CD4-positive, alpha-beta memory T cell (primary cell): ENCODE data around the gene FAM25A. TPM values are rescaled to one million over a fixed set of nuclear protein-coding genes. Genes with fewer than 3 reads are reported as not detected.

Experiments used
- CTCF ChIA-PET: fragments of 350-600 bp; sonication (Branson Sonifier 250); formaldehyde crosslinking; loops from one replicate; lab custom pipeline; 2021; ENCODE audit warnings: inconsistent platforms; ENCODE audit not compliant: partially characterized antibody; lab: Charles Lee
- POLR2A ChIA-PET: fragments of 350-600 bp; sonication (Branson Sonifier 250); formaldehyde crosslinking; loops from one replicate; lab custom pipeline; 2021; ENCODE audit not compliant: partially characterized antibody; lab: Charles Lee
- DNase-seq, 5 donors: peaks; one replicate each; pipeline versions ENCODE4 v3.0.0 to v3.0.0-alpha.2; 2020 to 2022; ENCODE audit warnings: mixed read lengths in 1 of 5
- H3K27ac ChIP-seq: one replicate; pipeline ENCODE4 v1.7.0; 2013; ENCODE audit warnings: low read depth, low read length
- H3K27me3 ChIP-seq: 2 replicates; pipeline ENCODE4 v1.7.0; 2013; ENCODE audit warnings: mild to moderate bottlenecking, low read length, moderate library complexity; ENCODE audit not compliant: insufficient read depth
- H3K36me3 ChIP-seq: 2 replicates; pipeline ENCODE4 v1.7.0; 2013; ENCODE audit warnings: mild to moderate bottlenecking, low read length, moderate library complexity; ENCODE audit not compliant: insufficient read depth
- H3K4me1 ChIP-seq: 2 replicates; pipeline ENCODE4 v1.7.0; 2013; ENCODE audit warnings: mild to moderate bottlenecking, low read length, moderate library complexity; ENCODE audit not compliant: insufficient read depth
- H3K4me3 ChIP-seq, 2 donors: one replicate each; pipeline ENCODE4 v1.7.0; 2013; ENCODE audit warnings: low read length in 2 of 2, mild to moderate bottlenecking in 1 of 2
- H3K9me3 ChIP-seq, 2 donors: one replicate each; pipeline ENCODE4 v1.7.0; 2013; ENCODE audit warnings: low read length in 2 of 2, control low read depth in 1 of 2; ENCODE audit not compliant: control insufficient read depth in 1 of 2
- H3K27ac Mint-ChIP-seq, 7 donors: one replicate each; pipeline ENCODE4 v1.8.0; 2020 to 2021; ENCODE audit warnings: mixed read lengths in 7 of 7, mild to moderate bottlenecking in 6 of 7, inconsistent platforms in 3 of 7, moderate library complexity in 3 of 7
- H3K27me3 Mint-ChIP-seq, 2 donors: one replicate each; pipeline ENCODE4 v1.8.0; 2020 to 2021; ENCODE audit warnings: mixed read lengths in 2 of 2
- H3K36me3 Mint-ChIP-seq, 2 donors: one replicate each; pipeline ENCODE4 v1.8.0; 2020 to 2021; ENCODE audit warnings: mixed read lengths in 2 of 2, inconsistent platforms in 1 of 2, mild to moderate bottlenecking in 1 of 2
- H3K4me1 Mint-ChIP-seq, 4 donors: one replicate each; pipeline ENCODE4 v1.8.0; 2020 to 2021; ENCODE audit warnings: mixed read lengths in 4 of 4, mild to moderate bottlenecking in 1 of 4
- H3K4me3 Mint-ChIP-seq, 8 donors: one replicate each; pipeline ENCODE4 v1.8.0; 2020 to 2021; ENCODE audit warnings: mixed read lengths in 8 of 8, mild to moderate bottlenecking in 7 of 8, moderate library complexity in 6 of 8, inconsistent platforms in 3 of 8
- H3K9me3 Mint-ChIP-seq, 8 donors: one replicate each; pipeline ENCODE4 v1.8.0; 2020 to 2021; ENCODE audit warnings: mixed read lengths in 8 of 8, mild to moderate bottlenecking in 5 of 8, inconsistent platforms in 3 of 8, moderate library complexity in 1 of 8
- intact Hi-C: fragments of 100-400 bp; cut with micrococcal nuclease; formaldehyde crosslinking; loops from one replicate; pipeline ENCODE4 v1.15.1; 2023
- polyA plus RNA-seq, 2 donors: library from polyadenylated mRNA; unstranded; fragments of 300-500 nt; fragmentation: Illumina TruSeq; gene quantifications; one replicate each; pipeline ENCODE4 v1.2.3, GENCODE V29; 2021
- total RNA-seq, 2 experiments: library from RNA; stranded (reverse); gene quantifications; one replicate each; pipeline ENCODE4 v1.2.3, GENCODE V29; 2021

FAM25A gene
- total and polyA plus RNA-seq, 4 experiments from 2014 or later: not detected

DNA sequence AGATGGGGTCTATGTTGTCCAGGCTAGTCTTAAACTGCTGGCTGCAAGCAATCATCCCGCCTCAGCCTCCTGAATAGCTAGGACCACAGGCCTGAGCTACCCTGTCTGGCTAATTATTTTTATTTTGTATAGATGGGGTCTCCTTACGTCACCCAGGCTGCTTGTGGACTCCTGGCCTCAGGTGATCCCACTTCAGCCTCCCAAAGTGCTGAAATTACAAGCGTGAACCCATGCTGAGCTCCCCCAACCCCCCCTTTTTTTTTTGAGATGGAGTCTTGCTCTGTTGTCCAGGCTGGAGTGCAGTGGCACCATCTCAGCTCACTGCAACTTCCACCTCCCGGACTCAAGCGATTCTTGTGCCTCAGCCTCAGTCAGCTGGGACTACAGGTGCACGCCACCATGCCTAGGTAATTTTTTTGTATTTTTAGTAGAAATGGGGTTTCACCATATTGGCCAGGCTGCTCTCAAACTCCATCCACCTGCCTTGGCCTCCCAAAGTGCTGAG, 25.4 kb downstream of the FAM25A start:
- ChIA-PET POLR2A (no interaction called here), CTCF (no interaction called here)
- H3K36me3 Mint-ChIP-seq: peaks cover 33 to 42% of the 10 kb centered on the region in 2 donors
- Histone ChIP-seq H3K4me3 (no peak overlapping the region), H3K27me3 (no peaks in the 10 kb centered on the region), H3K9me3 (no peaks in the 10 kb centered on the region), H3K36me3 (peaks cover 10% of the 10 kb centered on the region), H3K4me1 (no peaks in the 10 kb centered on the region), H3K27ac (no peak overlapping the region)
- no peak overlapping the region for H3K27ac Mint-ChIP-seq
- H3K9me3 Mint-ChIP-seq: peaks cover 0 to 2% (median 0%) of the 10 kb centered on the region in 8 donors
- no peaks in the 10 kb centered on the region for H3K27me3 Mint-ChIP-seq
- DNase-seq: no peak
- intact Hi-C loops: no loop called here
- H3K4me3 Mint-ChIP-seq: no peak overlapping the region
- H3K4me1 Mint-ChIP-seq: no peaks in the 10 kb centered on the region

DNA sequence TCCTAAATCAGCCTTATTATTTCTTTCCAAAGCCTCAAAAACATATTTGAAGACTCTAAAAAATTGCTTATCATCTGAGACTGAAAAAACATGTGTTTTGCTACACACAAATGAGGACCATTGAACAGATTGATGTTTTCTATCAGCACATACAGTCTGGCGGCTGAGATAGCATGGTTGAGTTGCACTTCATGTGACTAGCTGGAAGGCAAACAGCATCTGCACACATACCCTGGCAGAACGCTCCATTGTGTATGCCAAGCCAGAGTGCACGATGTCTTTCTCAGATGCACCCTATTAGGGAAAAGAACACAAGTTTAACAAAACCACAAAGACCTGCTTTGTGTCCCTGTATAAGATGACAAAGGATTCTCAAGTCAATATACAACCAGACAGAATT, 33.0 kb downstream of the FAM25A start:
- POLR2A ChIA-PET: interaction anchor here (0.6 kb wide), 1 partner anchor 202 kb away, joined by 3 read pairs; no protein-coding TSS in a partner anchor
- peaks cover 0 to 2% (median 0%) of the 10 kb centered on the region in 8 donors for H3K9me3 Mint-ChIP-seq
- no peaks in the 10 kb centered on the region for H3K4me1 Mint-ChIP-seq
- no peak overlapping the region for H3K27ac ChIP-seq
- no peaks in the 10 kb centered on the region for H3K9me3 ChIP-seq
- H3K4me1 ChIP-seq: no peaks in the 10 kb centered on the region
- H3K36me3 Mint-ChIP-seq: peaks cover 29 to 45% of the 10 kb centered on the region in 2 donors
- CTCF ChIA-PET: no interaction called here
- H3K27ac Mint-ChIP-seq: no peak overlapping the region
- H3K36me3 ChIP-seq: peaks cover 55% of the 10 kb centered on the region
- H3K27me3 ChIP-seq: no peaks in the 10 kb centered on the region
- DNase-seq: no peak
- intact Hi-C loops: loop anchor here (5.0 kb wide), 1 partner anchor 116 kb away; no protein-coding TSS in a partner anchor
- no peak overlapping the region for H3K4me3 ChIP-seq
- H3K4me3 Mint-ChIP-seq: no peak overlapping the region
- no peaks in the 10 kb centered on the region for H3K27me3 Mint-ChIP-seq

GRCh38 chr10:87053577-87054181, 33.6 kb downstream of the FAM25A start:
- Mint-ChIP-seq H3K9me3 (peaks cover 0 to 2% (median 0%) of the 10 kb centered on the region in 8 donors), H3K4me1 (no peaks in the 10 kb centered on the region), H3K4me3 (no peak overlapping the region), H3K27ac (peak overlapping the region in 1 of 7 donors; percentile 47), H3K27me3 (no peaks in the 10 kb centered on the region), H3K36me3 (peaks cover 31 to 47% of the 10 kb centered on the region in 2 donors)
- no peaks in the 10 kb centered on the region for H3K4me1 ChIP-seq
- H3K27ac ChIP-seq: no peak overlapping the region
- CTCF ChIA-PET: no interaction called here
- POLR2A ChIA-PET: interaction anchor here (0.6 kb wide), 1 partner anchor 203 kb away, joined by 3 read pairs; no protein-coding TSS in a partner anchor
- H3K9me3 ChIP-seq: no peaks in the 10 kb centered on the region
- H3K4me3 ChIP-seq: no peak overlapping the region
- H3K27me3 ChIP-seq: no peaks in the 10 kb centered on the region
- H3K36me3 ChIP-seq: peaks cover 60% of the 10 kb centered on the region
- intact Hi-C loops: loop anchor here (5.0 kb wide), 1 partner anchor 116 kb away; no protein-coding TSS in a partner anchor
- no peak for DNase-seq

- ChIA-PET CTCF (interaction anchor here (0.6 kb wide), 1 partner anchor 53 kb away, joined by 3 read pairs; no protein-coding TSS in a partner anchor), POLR2A (no interaction called here)
- Mint-ChIP-seq H3K36me3 (peaks cover 32 to 48% of the 10 kb centered on the region in 2 donors), H3K9me3 (peaks cover 0 to 2% (median 0%) of the 10 kb centered on the region in 8 donors), H3K27me3 (no peaks in the 10 kb centered on the region), H3K27ac (no peak overlapping the region), H3K4me3 (no peak overlapping the region), H3K4me1 (no peaks in the 10 kb centered on the region)
- Histone ChIP-seq H3K27ac (no peak overlapping the region), H3K27me3 (no peaks in the 10 kb centered on the region), H3K4me1 (no peaks in the 10 kb centered on the region), H3K36me3 (peaks cover 64% of the 10 kb centered on the region), H3K9me3 (no peaks in the 10 kb centered on the region), H3K4me3 (no peak overlapping the region)
- intact Hi-C loops: loop anchor here (5.0 kb wide), 1 partner anchor 117 kb away; no protein-coding TSS in a partner anchor
- DNase-seq: no peak
These were observed 34.5 kb downstream of the FAM25A start for GRCh38 chr10:87054373-87055295.

- Mint-ChIP-seq H3K27me3 (no peaks in the 10 kb centered on the region), H3K4me3 (no peak overlapping the region), H3K9me3 (peaks cover 0 to 2% (median 0%) of the 10 kb centered on the region in 8 donors), H3K4me1 (no peaks in the 10 kb centered on the region), H3K27ac (peak overlapping the region in 2 of 7 donors; percentile 8 to 12), H3K36me3 (peaks cover 36 to 57% of the 10 kb centered on the region in 2 donors)
- CTCF ChIA-PET: no interaction called here
- Histone ChIP-seq H3K27ac (no peak overlapping the region), H3K9me3 (no peaks in the 10 kb centered on the region), H3K27me3 (no peaks in the 10 kb centered on the region), H3K4me3 (no peak overlapping the region), H3K36me3 (peaks cover 66% of the 10 kb centered on the region), H3K4me1 (no peaks in the 10 kb centered on the region)
- POLR2A ChIA-PET: no interaction called here
- no peak for DNase-seq
- intact Hi-C loops: no loop called here
These were observed 38.1 kb downstream of the FAM25A start for GRCh38 chr10:87058171-87058570.

GRCh38 chr10:87059401-87059800, 39.3 kb downstream of the FAM25A start:
- Mint-ChIP-seq H3K27me3 (no peaks in the 10 kb centered on the region), H3K27ac (peak overlapping the region in 1 of 7 donors; percentile 23), H3K4me3 (no peak overlapping the region), H3K4me1 (no peaks in the 10 kb centered on the region), H3K36me3 (peaks cover 42 to 69% of the 10 kb centered on the region in 2 donors), H3K9me3 (no peaks in the 10 kb centered on the region)
- POLR2A ChIA-PET: no interaction called here
- DNase-seq: no peak
- H3K4me3 ChIP-seq: no peak overlapping the region
- no peaks in the 10 kb centered on the region for H3K9me3 ChIP-seq
- peaks cover 56% of the 10 kb centered on the region for H3K36me3 ChIP-seq
- intact Hi-C loops: no loop called here
- no peak overlapping the region for H3K27ac ChIP-seq
- no peaks in the 10 kb centered on the region for H3K27me3 ChIP-seq
- CTCF ChIA-PET: no interaction called here
- no peaks in the 10 kb centered on the region for H3K4me1 ChIP-seq
